Transverse colon (tissue), 4 donors: Measurements from ENCODE around the gene SNAP91.

Experiments
- EP300 ChIP-seq: sonication (generic); formaldehyde crosslinking; IDR thresholded peaks from one replicate; pipeline ENCODE4 v1.6.1; 2017; ENCODE audit warnings: antibody characterized with exemption, low read depth
- POLR2A ChIP-seq: fragments of 450-650 bp; IDR thresholded peaks from one replicate; pipeline ENCODE4 v1.6.1; 2016; ENCODE audit warnings: antibody characterized with exemption, mild to moderate bottlenecking, moderate library complexity
- POLR2AphosphoS5 ChIP-seq, 3 donors: sonication (generic); formaldehyde crosslinking; IDR thresholded peaks; one replicate each; pipeline ENCODE4 v1.6.1; 2016; ENCODE audit warnings: antibody characterized with exemption in 3 of 3
- TF ChIP-seq, protein P1 (sequence below), 5 experiments: fragments of 200-600 bp in 3 of 5; fragments of 450-650 bp in 2 of 5; sonication (generic) in 3 of 5; IDR thresholded peaks; 1 replicate in 2 of 5; 2 replicates in 3 of 5; pipeline ENCODE4 v1.5.1; 2016 to 2017; ENCODE audit warnings: antibody characterized with exemption in 5 of 5, inconsistent platforms in 3 of 5, mild to moderate bottlenecking in 2 of 5, moderate library complexity in 1 of 5

DNA sequence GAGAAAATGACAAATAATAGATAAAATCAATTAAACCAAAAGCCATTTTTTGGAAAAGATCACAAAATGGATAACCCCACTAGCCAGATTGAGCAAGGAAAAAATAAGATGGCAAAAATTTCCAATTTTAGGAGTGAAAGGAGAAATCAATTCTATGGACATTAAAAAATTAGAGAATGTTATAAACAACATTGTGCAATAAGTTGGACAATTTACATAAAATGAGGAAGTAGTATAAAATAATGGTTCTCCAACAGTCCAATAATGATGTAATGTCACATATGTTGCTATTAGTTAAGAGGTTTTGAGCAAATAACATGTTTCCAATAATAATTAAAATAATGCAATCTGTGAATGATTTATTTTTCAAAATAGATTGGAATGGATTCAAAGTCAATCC is 3.1 kb upstream of the SNAP91 start:
- TF ChIP-seq, protein P1, sequence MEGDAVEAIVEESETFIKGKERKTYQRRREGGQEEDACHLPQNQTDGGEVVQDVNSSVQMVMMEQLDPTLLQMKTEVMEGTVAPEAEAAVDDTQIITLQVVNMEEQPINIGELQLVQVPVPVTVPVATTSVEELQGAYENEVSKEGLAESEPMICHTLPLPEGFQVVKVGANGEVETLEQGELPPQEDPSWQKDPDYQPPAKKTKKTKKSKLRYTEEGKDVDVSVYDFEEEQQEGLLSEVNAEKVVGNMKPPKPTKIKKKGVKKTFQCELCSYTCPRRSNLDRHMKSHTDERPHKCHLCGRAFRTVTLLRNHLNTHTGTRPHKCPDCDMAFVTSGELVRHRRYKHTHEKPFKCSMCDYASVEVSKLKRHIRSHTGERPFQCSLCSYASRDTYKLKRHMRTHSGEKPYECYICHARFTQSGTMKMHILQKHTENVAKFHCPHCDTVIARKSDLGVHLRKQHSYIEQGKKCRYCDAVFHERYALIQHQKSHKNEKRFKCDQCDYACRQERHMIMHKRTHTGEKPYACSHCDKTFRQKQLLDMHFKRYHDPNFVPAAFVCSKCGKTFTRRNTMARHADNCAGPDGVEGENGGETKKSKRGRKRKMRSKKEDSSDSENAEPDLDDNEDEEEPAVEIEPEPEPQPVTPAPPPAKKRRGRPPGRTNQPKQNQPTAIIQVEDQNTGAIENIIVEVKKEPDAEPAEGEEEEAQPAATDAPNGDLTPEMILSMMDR (IDR thresholded peaks at IDR 0.05), result no peak
- TF ChIP-seq POLR2A (no peak), EP300 (no peak), POLR2AphosphoS5 (IDR thresholded peaks at IDR 0.05) (no peak)
